B cell (primary cell): ENCODE data around the gene TMEM151A.

Source experiments
- CTCF ChIP-seq: fragments of 200-600 bp; IDR thresholded peaks from one replicate; pipeline ENCODE4 v1.8.0; 2022; ENCODE audit warnings: antibody characterized with exemption, mild to moderate bottlenecking
- EZH2 ChIP-seq: IDR thresholded peaks from 2 replicates; pipeline ENCODE4 v1.6.1; 2012; ENCODE audit warnings: borderline replicate concordance, low read depth, mild to moderate bottlenecking, moderate library complexity, low read length; ENCODE audit not compliant: insufficient read depth, poor library complexity, severe bottlenecking

GRCh38 chr11:66291303-66291705 is 390 bp upstream of the TMEM151A start:
- TF ChIP-seq CTCF (no peak), EZH2 (no peak)
